ENCODE results near the gene NCF2. TPM values are rescaled to one million over a fixed set of nuclear protein-coding genes. Genes with fewer than 3 reads are reported as not detected.

Gene NCF2
- total RNA-seq, 4 donors from 2014 or later, result 16.9 to 48.3 (median 33.9) TPM

DNA sequence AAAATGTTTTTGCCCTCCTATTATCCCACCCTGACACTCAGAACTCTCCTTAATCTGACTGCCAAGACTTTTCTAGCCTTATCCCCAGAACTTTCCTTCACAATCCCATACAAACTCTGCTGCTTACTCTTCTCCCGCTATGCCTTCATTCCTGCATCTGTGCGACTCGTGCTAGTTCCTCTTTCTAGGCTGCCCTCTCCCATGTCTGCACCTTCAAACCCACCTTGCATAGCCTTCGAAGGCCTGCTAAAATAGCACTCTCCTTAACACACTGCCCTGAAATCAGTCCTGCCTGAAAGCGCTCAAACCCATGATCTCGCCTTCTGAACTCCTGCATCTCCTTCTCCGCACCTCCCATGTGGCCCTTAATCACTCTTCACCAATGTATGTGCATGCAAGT lies 2.5 kb upstream of the NCF2 start:
- Histone ChIP-seq H3K27ac (no peak overlapping the region), H3K4me1 (peaks cover 8% of the 10 kb centered on the region), H3K27me3 (no peaks in the 10 kb centered on the region), H3K36me3 (no peaks in the 10 kb centered on the region), H3K4me3 (no peak overlapping the region), H3K9me3 (no peaks in the 10 kb centered on the region)
- DNase-seq (ENCODE audit: low spot score in 2 of 2), result no peak
- no peak for TF ChIP-seq POLR2A (IDR thresholded peaks at IDR 0.05)
- TF ChIP-seq POLR2AphosphoS5 (IDR thresholded peaks at IDR 0.05), result no peak
- TF ChIP-seq, protein P1, sequence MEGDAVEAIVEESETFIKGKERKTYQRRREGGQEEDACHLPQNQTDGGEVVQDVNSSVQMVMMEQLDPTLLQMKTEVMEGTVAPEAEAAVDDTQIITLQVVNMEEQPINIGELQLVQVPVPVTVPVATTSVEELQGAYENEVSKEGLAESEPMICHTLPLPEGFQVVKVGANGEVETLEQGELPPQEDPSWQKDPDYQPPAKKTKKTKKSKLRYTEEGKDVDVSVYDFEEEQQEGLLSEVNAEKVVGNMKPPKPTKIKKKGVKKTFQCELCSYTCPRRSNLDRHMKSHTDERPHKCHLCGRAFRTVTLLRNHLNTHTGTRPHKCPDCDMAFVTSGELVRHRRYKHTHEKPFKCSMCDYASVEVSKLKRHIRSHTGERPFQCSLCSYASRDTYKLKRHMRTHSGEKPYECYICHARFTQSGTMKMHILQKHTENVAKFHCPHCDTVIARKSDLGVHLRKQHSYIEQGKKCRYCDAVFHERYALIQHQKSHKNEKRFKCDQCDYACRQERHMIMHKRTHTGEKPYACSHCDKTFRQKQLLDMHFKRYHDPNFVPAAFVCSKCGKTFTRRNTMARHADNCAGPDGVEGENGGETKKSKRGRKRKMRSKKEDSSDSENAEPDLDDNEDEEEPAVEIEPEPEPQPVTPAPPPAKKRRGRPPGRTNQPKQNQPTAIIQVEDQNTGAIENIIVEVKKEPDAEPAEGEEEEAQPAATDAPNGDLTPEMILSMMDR (IDR thresholded peaks at IDR 0.05), result no peak
- TF ChIP-seq EP300 (IDR thresholded peaks at IDR 0.05), result no peak
- 90% methylated on average over 7 of the region's 7 CpGs for WGBS

GRCh38 chr1:183589874-183590243 lies 400 bp downstream of the NCF2 start:
- Histone ChIP-seq H3K4me1 (peaks cover 7% of the 10 kb centered on the region), H3K27ac (peak overlapping the region; percentile 76), H3K4me3 (peak overlapping the region; percentile 19), H3K9me3 (no peaks in the 10 kb centered on the region), H3K36me3 (no peaks in the 10 kb centered on the region), H3K27me3 (no peaks in the 10 kb centered on the region)
- 78% methylated on average over 4 of the region's 4 CpGs for WGBS
- TF ChIP-seq POLR2AphosphoS5 (IDR thresholded peaks at IDR 0.05) (no peak), POLR2A (IDR thresholded peaks at IDR 0.05) (no peak), EP300 (IDR thresholded peaks at IDR 0.05) (no peak)
- TF ChIP-seq, protein P1 (IDR thresholded peaks at IDR 0.05), result no peak
- DNase-seq (ENCODE audit: low spot score in 2 of 2), result no peak

GRCh38 chr1:183589384-183589783 lies 875 bp downstream of the NCF2 start:
- H3K9me3 ChIP-seq, result no peaks in the 10 kb centered on the region
- no peaks in the 10 kb centered on the region for H3K36me3 ChIP-seq
- WGBS, result 79% methylated on average over 5 of the region's 5 CpGs
- H3K4me3 ChIP-seq, result peak overlapping the region; percentile 19
- no peak for DNase-seq (ENCODE audit: low spot score in 2 of 2)
- H3K4me1 ChIP-seq, result peaks cover 7% of the 10 kb centered on the region
- no peaks in the 10 kb centered on the region for H3K27me3 ChIP-seq
- H3K27ac ChIP-seq, result peak overlapping the region; percentile 76
- TF ChIP-seq, protein P1 (IDR thresholded peaks at IDR 0.05), result no peak
- TF ChIP-seq POLR2A (IDR thresholded peaks at IDR 0.05) (no peak), POLR2AphosphoS5 (IDR thresholded peaks at IDR 0.05) (no peak), EP300 (IDR thresholded peaks at IDR 0.05) (no peak)

GRCh38 chr1:183588827-183589226 lies 1.4 kb downstream of the NCF2 start:
- Histone ChIP-seq H3K27me3 (no peaks in the 10 kb centered on the region), H3K4me3 (peak overlapping the region; percentile 19), H3K27ac (peak overlapping the region; percentile 76), H3K9me3 (no peaks in the 10 kb centered on the region), H3K4me1 (peaks cover 7% of the 10 kb centered on the region), H3K36me3 (no peaks in the 10 kb centered on the region)
- DNase-seq (ENCODE audit: low spot score in 2 of 2), result no peak
- TF ChIP-seq, protein P1 (IDR thresholded peaks at IDR 0.05), result no peak
- TF ChIP-seq POLR2A (IDR thresholded peaks at IDR 0.05), result no peak
- no peak for TF ChIP-seq POLR2AphosphoS5 (IDR thresholded peaks at IDR 0.05)
- no peak for TF ChIP-seq EP300 (IDR thresholded peaks at IDR 0.05)

- no peak overlapping the region for H3K27ac ChIP-seq
- H3K4me1 ChIP-seq, result peaks cover 7% of the 10 kb centered on the region
- TF ChIP-seq EP300 (IDR thresholded peaks at IDR 0.05), result no peak
- no peak for TF ChIP-seq POLR2AphosphoS5 (IDR thresholded peaks at IDR 0.05)
- TF ChIP-seq, protein P1 (IDR thresholded peaks at IDR 0.05), result no peak
- no peak for TF ChIP-seq POLR2A (IDR thresholded peaks at IDR 0.05)
- H3K4me3 ChIP-seq, result no peak overlapping the region
- H3K36me3 ChIP-seq, result no peaks in the 10 kb centered on the region
- WGBS, result 89% methylated on average over 8 of the region's 8 CpGs
- H3K9me3 ChIP-seq, result no peaks in the 10 kb centered on the region
- no peaks in the 10 kb centered on the region for H3K27me3 ChIP-seq
- DNase-seq (ENCODE audit: low spot score in 2 of 2), result no peak
Measured at GRCh38 chr1:183586926-183587325, 3.3 kb downstream of the NCF2 start.
